Spinal cord (tissue), 10 donors: ENCODE data around the gene SWAP70. TPM values are rescaled to one million over a fixed set of nuclear protein-coding genes. Genes with fewer than 3 reads are reported as not detected.

ENCODE experiments used
- DNase-seq, 6 donors: peaks; one replicate each; pipeline versions ENCODE4 v3.0.0 to v3.0.0-alpha.2; 2013 to 2015; ENCODE audit warnings: low spot score in 6 of 6, low read depth in 4 of 6
- H3K27ac ChIP-seq: one replicate; pipeline ENCODE4 v1.5.1; 2013; ENCODE audit warnings: low read depth, low read length, control low read depth
- H3K27me3 ChIP-seq: one replicate; pipeline ENCODE4 v1.6.1; 2013; ENCODE audit warnings: low read length; ENCODE audit not compliant: control insufficient read depth, insufficient read depth
- H3K36me3 ChIP-seq: one replicate; pipeline ENCODE4 v1.6.1; 2013; ENCODE audit warnings: low read length; ENCODE audit not compliant: control insufficient read depth, insufficient read depth
- H3K4me1 ChIP-seq: one replicate; pipeline ENCODE4 v1.6.1; 2013; ENCODE audit warnings: low read length; ENCODE audit not compliant: control insufficient read depth, insufficient read depth
- H3K4me3 ChIP-seq: one replicate; pipeline ENCODE4 v1.5.1; 2013; ENCODE audit warnings: low read depth, low read length, control low read depth
- H3K9me3 ChIP-seq: one replicate; pipeline ENCODE4 v1.6.1; 2013; ENCODE audit warnings: low read length; ENCODE audit not compliant: control insufficient read depth, insufficient read depth
- WGBS: methylation state at CpG from one replicate; pipeline ENCODE4 v1.1.5; 2013; ENCODE audit warnings: missing lambda C conversion rate; ENCODE audit not compliant: insufficient coverage; 5-methylcytosine and 5-hydroxymethylcytosine counted together
- polyA plus RNA-seq, 2 donors: library from polyadenylated mRNA; unstranded; fragments of 120-200 nt; gene quantifications; one replicate each; pipeline ENCODE4 v1.2.1, GENCODE V29; 2013; ENCODE audit not compliant: insufficient read length in 2 of 2
- total RNA-seq, 2 donors: library from RNA; depleted of rRNA in 1 of 2; stranded (reverse); fragments of 120-200 nt in 1 of 2; fragments of >200 nt in 1 of 2; gene quantifications; one replicate each; pipeline versions ENCODE4 v1.2.3 to v1.2.4, GENCODE V29; 2013 to 2014
- donor health status: healthy.

Gene SWAP70
- total and polyA plus RNA-seq, 4 donors: 15.0 to 28.4 (median 20.4) TPM

- Histone ChIP-seq H3K27ac (no peak overlapping the region), H3K9me3 (no peaks in the 10 kb centered on the region), H3K27me3 (no peaks in the 10 kb centered on the region), H3K4me1 (peaks cover 5% of the 10 kb centered on the region), H3K4me3 (no peak overlapping the region), H3K36me3 (no peaks in the 10 kb centered on the region)
- DNase-seq: no peak
- WGBS: 100% methylated on average over 1 of the region's 2 CpGs
These were observed 59.0 kb downstream of the SWAP70 start for GRCh38 chr11:9722893-9723292.

- Histone ChIP-seq H3K36me3 (peaks cover 4% of the 10 kb centered on the region), H3K27me3 (no peaks in the 10 kb centered on the region), H3K4me3 (no peak overlapping the region), H3K27ac (no peak overlapping the region), H3K4me1 (no peaks in the 10 kb centered on the region), H3K9me3 (no peaks in the 10 kb centered on the region)
- no CpG with 5 or more reads among the region's 3 CpGs for WGBS
- DNase-seq: no peak
These were observed 62.6 kb downstream of the SWAP70 start for GRCh38 chr11:9726321-9727022.

GRCh38 chr11:9728058-9728457 lies 64.2 kb downstream of the SWAP70 start:
- WGBS: no CpG with 5 or more reads among the region's 3 CpGs
- Histone ChIP-seq H3K9me3 (no peaks in the 10 kb centered on the region), H3K4me1 (no peaks in the 10 kb centered on the region), H3K36me3 (peaks cover 8% of the 10 kb centered on the region), H3K27ac (no peak overlapping the region), H3K27me3 (no peaks in the 10 kb centered on the region), H3K4me3 (no peak overlapping the region)
- DNase-seq: no peak

- peaks cover 8% of the 10 kb centered on the region for H3K36me3 ChIP-seq
- H3K9me3 ChIP-seq: peaks cover 2% of the 10 kb centered on the region
- no CpG with 5 or more reads among the region's 1 CpG for WGBS
- no peaks in the 10 kb centered on the region for H3K4me1 ChIP-seq
- H3K27me3 ChIP-seq: no peaks in the 10 kb centered on the region
- no peak overlapping the region for H3K27ac ChIP-seq
- no peak for DNase-seq
- no peak overlapping the region for H3K4me3 ChIP-seq
These were observed 67.4 kb downstream of the SWAP70 start for GRCh38 chr11:9731256-9731655.

- Histone ChIP-seq H3K4me1 (no peaks in the 10 kb centered on the region), H3K9me3 (peaks cover 2% of the 10 kb centered on the region), H3K4me3 (no peak overlapping the region), H3K36me3 (peaks cover 8% of the 10 kb centered on the region), H3K27ac (no peak overlapping the region), H3K27me3 (no peaks in the 10 kb centered on the region)
- 72% methylated on average over 11 of the region's 11 CpGs for WGBS
- DNase-seq: peak in 2 of 6 donors; percentile 19 to 36
These were observed 68.6 kb downstream of the SWAP70 start for GRCh38 chr11:9732453-9732852.

- Histone ChIP-seq H3K4me1 (no peaks in the 10 kb centered on the region), H3K36me3 (peaks cover 11% of the 10 kb centered on the region), H3K27me3 (no peaks in the 10 kb centered on the region), H3K27ac (no peak overlapping the region), H3K4me3 (no peak overlapping the region), H3K9me3 (peaks cover 2% of the 10 kb centered on the region)
- no CpG with 5 or more reads among the region's 3 CpGs for WGBS
- DNase-seq: no peak
These were observed 69.3 kb downstream of the SWAP70 start for GRCh38 chr11:9733212-9733611.

GRCh38 chr11:9735236-9735635 lies 71.4 kb downstream of the SWAP70 start:
- H3K9me3 ChIP-seq: peaks cover 2% of the 10 kb centered on the region
- H3K4me1 ChIP-seq: peaks cover 4% of the 10 kb centered on the region
- no peak for DNase-seq
- WGBS: 96% methylated on average over 3 of the region's 3 CpGs
- H3K36me3 ChIP-seq: peaks cover 18% of the 10 kb centered on the region
- H3K4me3 ChIP-seq: no peak overlapping the region
- no peak overlapping the region for H3K27ac ChIP-seq
- no peaks in the 10 kb centered on the region for H3K27me3 ChIP-seq

- Histone ChIP-seq H3K36me3 (peaks cover 19% of the 10 kb centered on the region), H3K27ac (no peak overlapping the region), H3K9me3 (peaks cover 2% of the 10 kb centered on the region), H3K4me1 (peaks cover 4% of the 10 kb centered on the region), H3K4me3 (no peak overlapping the region), H3K27me3 (no peaks in the 10 kb centered on the region)
- DNase-seq: no peak
- no CpG with 5 or more reads among the region's 2 CpGs for WGBS
These were observed 72.0 kb downstream of the SWAP70 start for GRCh38 chr11:9735919-9736318.

- Histone ChIP-seq H3K9me3 (peaks cover 2% of the 10 kb centered on the region), H3K36me3 (peaks cover 19% of the 10 kb centered on the region), H3K4me1 (peaks cover 4% of the 10 kb centered on the region), H3K27me3 (no peaks in the 10 kb centered on the region), H3K4me3 (no peak overlapping the region), H3K27ac (no peak overlapping the region)
- DNase-seq: no peak
- 91% methylated on average over 1 of the region's 2 CpGs for WGBS
These were observed 72.5 kb downstream of the SWAP70 start for GRCh38 chr11:9736365-9736764.

GRCh38 chr11:9738116-9738515 lies 74.2 kb downstream of the SWAP70 start:
- Histone ChIP-seq H3K27me3 (no peaks in the 10 kb centered on the region), H3K4me3 (no peak overlapping the region), H3K9me3 (peaks cover 2% of the 10 kb centered on the region), H3K4me1 (peaks cover 4% of the 10 kb centered on the region), H3K27ac (peak overlapping the region; percentile 47), H3K36me3 (peaks cover 21% of the 10 kb centered on the region)
- no peak for DNase-seq
- WGBS: 91% methylated on average over 3 of the region's 3 CpGs
